GM10266 (cell line): Measurements from ENCODE around the gene GLB1L3.

Experiments used
- DNase-seq: peaks from one replicate; pipeline ENCODE4 v3.0.0; 2012; ENCODE audit errors: extremely low spot score
- TF ChIP-seq, protein P1 (sequence below): IDR thresholded peaks from 2 replicates; pipeline ENCODE4 v1.5.1; 2012; ENCODE audit warnings: mild to moderate bottlenecking, low read depth; ENCODE audit not compliant: control insufficient read depth, insufficient read depth; ENCODE audit errors: missing control alignments

Gene GLB1L3

GRCh38 chr11:134233729-134234179, 42.4 kb upstream of the GLB1L3 start:
- DNase-seq: no peak
- TF ChIP-seq, protein P1, sequence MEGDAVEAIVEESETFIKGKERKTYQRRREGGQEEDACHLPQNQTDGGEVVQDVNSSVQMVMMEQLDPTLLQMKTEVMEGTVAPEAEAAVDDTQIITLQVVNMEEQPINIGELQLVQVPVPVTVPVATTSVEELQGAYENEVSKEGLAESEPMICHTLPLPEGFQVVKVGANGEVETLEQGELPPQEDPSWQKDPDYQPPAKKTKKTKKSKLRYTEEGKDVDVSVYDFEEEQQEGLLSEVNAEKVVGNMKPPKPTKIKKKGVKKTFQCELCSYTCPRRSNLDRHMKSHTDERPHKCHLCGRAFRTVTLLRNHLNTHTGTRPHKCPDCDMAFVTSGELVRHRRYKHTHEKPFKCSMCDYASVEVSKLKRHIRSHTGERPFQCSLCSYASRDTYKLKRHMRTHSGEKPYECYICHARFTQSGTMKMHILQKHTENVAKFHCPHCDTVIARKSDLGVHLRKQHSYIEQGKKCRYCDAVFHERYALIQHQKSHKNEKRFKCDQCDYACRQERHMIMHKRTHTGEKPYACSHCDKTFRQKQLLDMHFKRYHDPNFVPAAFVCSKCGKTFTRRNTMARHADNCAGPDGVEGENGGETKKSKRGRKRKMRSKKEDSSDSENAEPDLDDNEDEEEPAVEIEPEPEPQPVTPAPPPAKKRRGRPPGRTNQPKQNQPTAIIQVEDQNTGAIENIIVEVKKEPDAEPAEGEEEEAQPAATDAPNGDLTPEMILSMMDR: no peak

DNA sequence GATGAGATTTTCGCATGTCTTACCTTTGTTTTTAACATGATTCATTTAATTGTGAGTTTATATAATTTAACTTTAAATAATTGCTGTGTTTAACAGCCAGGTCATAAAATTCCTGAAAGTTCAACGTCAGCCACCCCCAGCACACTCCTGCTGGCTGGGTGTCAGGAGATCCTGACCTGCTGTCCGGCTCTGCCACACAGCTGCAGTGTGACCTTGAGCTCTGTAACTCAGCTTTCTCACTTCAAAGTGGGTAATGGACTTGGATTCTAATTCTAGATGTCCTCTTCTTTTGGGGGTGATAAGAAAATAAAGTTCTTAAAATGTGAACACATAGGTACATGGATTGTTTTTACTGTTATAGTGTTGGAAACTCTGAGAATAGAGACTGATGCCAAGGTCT, 40.8 kb upstream of the GLB1L3 start:
- no peak for DNase-seq
- TF ChIP-seq, protein P1: no peak

GRCh38 chr11:134236834-134237556, 39.2 kb upstream of the GLB1L3 start:
- no peak for DNase-seq
- TF ChIP-seq, protein P1: no peak

DNA sequence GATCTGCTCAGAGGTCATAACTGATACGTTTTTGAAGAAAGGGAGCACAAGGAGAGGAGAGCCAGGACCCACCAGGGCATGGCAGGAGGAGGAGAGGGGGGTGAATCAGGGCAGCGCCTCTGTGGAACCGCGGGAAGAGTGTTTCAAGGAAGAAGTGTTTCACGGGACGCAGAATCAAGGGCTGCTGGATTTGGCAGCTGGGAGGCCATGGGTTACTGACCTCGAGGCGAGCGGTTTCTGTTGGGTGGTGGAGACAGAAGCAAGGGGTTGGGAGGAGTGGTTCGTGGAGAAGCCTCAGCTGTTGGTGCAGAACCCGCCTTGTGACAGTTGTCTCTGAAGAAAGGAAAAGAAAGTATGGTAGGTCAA, 38.6 kb upstream of the GLB1L3 start:
- no peak for DNase-seq
- TF ChIP-seq, protein P1: no peak

GRCh38 chr11:134238956-134239355, 37.2 kb upstream of the GLB1L3 start:
- TF ChIP-seq, protein P1: no peak
- no peak for DNase-seq

GRCh38 chr11:134240592-134240991, 35.6 kb upstream of the GLB1L3 start:
- TF ChIP-seq, protein P1: no peak
- no peak for DNase-seq

GRCh38 chr11:134242376-134242775, 33.8 kb upstream of the GLB1L3 start:
- TF ChIP-seq, protein P1: no peak
- no peak for DNase-seq
